ENCODE data around the gene CLDN4.
A peak's percentile ranks its signal among the peaks of the same experiment; 100 is the strongest.
"Not testable (repeated sequence)": the region's sequence is repeated elsewhere in the genome, so short reads cannot be mapped to it uniquely, and the experiment has no call there.

The CLDN4 gene, protein sequence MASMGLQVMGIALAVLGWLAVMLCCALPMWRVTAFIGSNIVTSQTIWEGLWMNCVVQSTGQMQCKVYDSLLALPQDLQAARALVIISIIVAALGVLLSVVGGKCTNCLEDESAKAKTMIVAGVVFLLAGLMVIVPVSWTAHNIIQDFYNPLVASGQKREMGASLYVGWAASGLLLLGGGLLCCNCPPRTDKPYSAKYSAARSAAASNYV

DNA sequence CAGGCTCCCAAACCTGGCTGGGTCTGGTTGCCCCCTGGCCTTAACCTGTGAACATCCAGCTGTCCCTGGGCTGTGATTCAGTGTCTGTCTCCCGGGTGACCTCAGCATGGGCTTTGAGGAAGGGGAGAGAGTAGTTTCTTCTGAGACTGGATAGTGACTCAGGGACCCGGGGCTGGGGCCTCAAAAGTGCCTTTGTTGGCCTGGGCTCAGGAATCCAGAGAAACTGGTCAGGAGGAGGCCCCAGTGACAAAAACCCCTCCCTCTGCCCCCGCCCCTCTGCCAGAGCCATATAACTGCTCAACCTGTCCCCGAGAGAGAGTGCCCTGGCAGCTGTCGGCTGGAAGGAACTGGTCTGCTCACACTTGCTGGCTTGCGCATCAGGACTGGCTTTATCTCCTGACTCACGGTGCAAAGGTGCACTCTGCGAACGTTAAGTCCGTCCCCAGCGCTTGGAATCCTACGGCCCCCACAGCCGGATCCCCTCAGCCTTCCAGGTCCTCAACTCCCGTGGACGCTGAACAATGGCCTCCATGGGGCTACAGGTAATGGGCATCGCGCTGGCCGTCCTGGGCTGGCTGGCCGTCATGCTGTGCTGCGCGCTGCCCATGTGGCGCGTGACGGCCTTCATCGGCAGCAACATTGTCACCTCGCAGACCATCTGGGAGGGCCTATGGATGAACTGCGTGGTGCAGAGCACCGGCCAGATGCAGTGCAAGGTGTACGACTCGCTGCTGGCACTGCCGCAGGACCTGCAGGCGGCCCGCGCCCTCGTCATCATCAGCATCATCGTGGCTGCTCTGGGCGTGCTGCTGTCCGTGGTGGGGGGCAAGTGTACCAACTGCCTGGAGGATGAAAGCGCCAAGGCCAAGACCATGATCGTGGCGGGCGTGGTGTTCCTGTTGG lies at the start of gene CLDN4:
Gene CLDN4 (plus strand): TSS at position 316 of the 903 bp plus-strand sequence. CDS start 206 bp downstream, at position 522.
- DNase-seq: no peak

DNA sequence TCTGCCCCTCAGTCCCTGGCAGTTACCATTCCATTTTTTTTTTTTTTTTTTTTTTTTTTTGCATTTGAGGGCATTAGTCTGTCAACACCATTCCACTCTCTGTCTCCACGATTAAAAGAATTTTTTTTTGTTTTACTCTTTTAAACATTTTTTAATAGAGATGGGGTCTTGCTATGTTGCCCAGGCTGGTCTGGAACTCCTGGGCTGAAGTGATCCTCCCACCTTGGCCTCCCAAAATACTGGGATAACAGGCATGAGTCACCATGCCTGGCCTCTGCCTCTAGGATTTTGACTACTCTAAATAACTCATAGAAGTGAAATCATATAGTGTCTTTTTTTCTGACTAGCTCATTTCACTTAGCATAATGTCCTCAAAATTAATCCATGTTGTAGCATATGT lies 44.2 kb upstream of the CLDN4 start:
- DNase-seq: no peak

DNA sequence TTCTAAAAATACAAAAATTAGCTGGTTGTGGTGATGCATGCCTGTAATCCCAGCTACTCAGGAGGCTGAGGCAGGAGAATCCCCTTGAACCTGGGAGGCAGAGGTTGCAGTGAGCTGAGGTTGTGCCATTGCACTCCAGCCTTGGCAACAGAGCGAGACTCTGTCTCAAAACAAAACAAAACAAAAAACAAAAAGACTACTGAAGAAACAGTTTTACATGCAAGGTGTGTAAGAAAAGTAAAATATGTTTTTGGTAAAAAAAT lies 43.1 kb upstream of the CLDN4 start:
- not testable (repeated sequence) for DNase-seq

- no peak for DNase-seq
These were observed 41.7 kb upstream of the CLDN4 start for GRCh38 chr7:73789051-73789450.

- not testable (repeated sequence) for DNase-seq
These were observed 39.6 kb upstream of the CLDN4 start for GRCh38 chr7:73791170-73791690.

GRCh38 chr7:73795188-73795587 lies 35.6 kb upstream of the CLDN4 start:
- not testable (repeated sequence) for DNase-seq

GRCh38 chr7:73796656-73797055 lies 34.1 kb upstream of the CLDN4 start:
- DNase-seq: not testable (repeated sequence)

- not testable (repeated sequence) for DNase-seq
These were observed 33.6 kb upstream of the CLDN4 start for GRCh38 chr7:73797176-73797575.

GRCh38 chr7:73799282-73800141 lies 31.3 kb upstream of the CLDN4 start:
- no peak for DNase-seq

DNA sequence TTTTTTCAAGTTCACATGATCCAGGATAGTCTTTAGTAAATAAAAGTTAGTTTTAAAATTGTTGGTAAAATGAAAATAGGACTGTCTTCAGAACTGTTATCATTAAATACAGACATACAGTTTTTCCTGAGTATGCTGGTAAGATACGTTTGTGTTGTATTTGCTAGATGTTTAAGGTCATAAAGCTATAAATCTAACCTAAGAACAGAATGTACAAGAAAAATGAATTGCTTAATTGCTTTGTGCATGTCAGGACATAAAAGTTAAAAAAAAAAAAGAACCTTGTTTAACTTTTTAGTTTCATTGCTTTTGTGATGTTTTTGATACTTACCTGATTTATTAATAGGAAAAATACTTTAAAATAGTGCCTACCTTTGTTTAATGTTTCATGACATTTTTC lies 29.2 kb upstream of the CLDN4 start:
- no peak for DNase-seq

GRCh38 chr7:73802459-73802858 lies 28.3 kb upstream of the CLDN4 start:
- no peak for DNase-seq

DNA sequence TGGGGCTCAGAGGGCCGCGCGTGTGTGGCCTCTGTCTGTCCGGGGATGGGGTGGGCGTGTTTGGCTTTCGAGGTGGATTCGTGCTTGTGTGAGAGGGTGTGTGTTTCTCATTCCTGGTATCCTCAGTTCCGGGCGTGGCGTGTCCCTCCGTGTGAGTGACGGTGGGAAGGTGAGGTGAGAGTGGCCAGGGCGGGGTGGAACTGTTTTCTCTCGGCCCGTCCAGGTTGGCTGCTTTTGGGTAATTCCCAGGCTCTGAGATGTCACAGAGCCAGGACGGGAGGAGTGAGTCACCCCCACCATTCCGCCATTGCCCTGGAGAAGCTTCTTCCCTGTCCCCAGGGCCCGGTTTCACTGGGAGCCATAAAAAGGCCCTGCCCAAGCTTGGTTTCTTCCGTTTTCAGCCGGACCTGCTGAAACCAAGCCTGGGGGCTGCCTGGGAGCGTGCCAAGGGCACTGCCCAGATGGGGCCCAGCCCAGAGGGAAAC lies 21.3 kb upstream of the CLDN4 start:
- DNase-seq: no peak

DNA sequence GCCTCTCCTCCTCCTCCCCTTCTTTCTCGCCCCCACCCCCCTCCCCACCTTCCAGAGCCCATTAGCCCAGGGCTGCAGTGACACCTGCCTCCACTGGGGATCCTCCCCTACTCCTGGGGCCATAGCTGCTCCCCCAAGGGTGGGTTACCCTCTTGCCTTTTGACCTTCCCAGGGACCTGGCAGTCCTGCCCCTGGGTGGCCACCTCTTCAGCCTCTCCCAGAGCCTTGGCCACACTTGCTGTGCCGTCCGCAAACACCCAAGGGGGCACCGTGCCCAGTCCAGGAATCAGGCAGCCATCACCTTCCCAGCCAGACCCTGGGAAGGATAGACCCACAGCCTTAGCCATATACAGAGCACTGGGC lies 19.8 kb upstream of the CLDN4 start:
- DNase-seq: no peak

DNA sequence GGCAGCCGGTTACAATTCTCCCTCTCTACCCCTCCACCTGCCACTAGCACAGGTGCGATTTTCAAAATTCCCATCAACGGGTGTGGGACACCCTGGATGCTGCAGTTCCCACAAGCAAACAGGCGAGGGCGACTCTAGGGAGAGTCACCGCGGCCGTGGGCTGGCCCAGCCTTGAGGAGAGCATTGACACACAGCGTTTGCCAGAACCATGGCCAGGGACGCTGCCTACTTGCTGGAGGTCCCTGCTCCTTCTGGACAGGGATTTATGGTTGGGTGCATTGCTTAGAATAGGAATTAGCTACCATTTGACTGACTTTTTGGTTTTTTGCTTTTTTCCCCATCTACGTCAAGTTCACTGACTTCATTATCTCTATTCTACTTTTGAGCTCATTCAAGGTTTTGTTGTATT lies 19.0 kb upstream of the CLDN4 start:
- DNase-seq: peak; percentile 50 to 58

DNA sequence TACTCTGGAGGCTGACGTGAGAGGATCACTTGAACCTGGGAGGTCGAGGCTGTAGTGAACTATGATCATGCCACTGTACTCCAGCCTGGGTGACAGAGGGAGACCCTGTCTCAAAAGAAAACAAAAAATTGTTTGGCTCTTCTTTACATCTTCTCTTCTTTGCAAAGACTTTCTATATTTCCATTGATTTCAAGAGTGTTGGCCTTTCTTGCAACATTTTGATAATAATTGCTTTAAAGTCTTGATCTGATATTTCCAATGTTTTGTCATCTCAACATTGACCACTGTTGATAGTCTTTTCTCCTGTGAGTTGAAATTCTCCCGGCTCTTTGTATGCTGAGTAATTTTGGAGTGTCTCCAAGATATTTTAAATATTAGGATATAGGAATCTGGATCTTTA lies 17.8 kb upstream of the CLDN4 start:
- no peak for DNase-seq

GRCh38 chr7:73815436-73815835 lies 15.4 kb upstream of the CLDN4 start:
- no peak for DNase-seq

GRCh38 chr7:73817121-73817520 lies 13.7 kb upstream of the CLDN4 start:
- no peak for DNase-seq

DNA sequence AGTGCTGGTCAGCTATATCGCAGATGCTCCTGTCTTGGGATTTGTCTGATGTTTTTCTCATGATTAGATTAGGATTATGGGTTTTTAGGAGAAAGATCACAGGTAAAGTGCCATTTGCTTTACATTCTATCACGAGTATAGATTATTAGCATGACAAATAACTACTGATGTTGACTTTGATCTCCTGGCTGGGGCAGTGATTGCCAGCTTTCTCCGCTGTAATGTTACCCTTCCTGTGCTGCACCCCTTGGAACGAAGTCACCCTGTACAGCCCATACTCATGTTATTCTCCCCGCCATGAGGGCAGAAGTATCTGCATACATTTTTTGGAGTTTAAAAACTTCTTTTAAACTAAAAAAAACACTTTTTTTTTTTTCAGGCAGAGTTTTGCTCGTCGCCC lies 10.8 kb upstream of the CLDN4 start:
- DNase-seq: no peak

- DNase-seq: not testable (repeated sequence)
These were observed 9.1 kb upstream of the CLDN4 start for GRCh38 chr7:73821597-73822285.

- no peak for DNase-seq
These were observed 8.2 kb upstream of the CLDN4 start for GRCh38 chr7:73822319-73823173.

DNA sequence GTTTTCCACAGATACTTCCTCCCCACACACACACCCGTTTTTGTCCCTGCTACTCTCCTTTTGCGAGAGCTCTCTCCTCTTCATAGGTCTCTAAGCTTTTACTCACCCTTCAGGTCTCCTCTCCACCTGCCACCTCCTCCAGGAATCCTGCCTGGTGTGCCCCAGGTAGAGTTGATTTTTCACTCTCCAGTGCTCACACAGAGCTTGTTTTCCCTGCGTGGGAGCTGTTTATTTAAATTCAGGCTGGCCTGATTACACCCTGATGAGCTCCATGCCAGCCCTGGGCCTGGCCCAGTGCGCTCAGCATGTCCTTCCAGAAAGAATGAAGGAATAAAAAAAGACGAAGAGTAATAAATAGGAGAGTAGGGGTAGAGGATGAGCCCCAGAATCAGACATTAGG lies 7.5 kb upstream of the CLDN4 start:
- DNase-seq: no peak

All from CD4-positive, alpha-beta T cell treated with Interferon alpha-2 for 1 hour (primary cell).